ENCODE results near the gene SORCS2.

Gene SORCS2

GRCh38 chr4:7262134-7262533 lies 69.8 kb downstream of the SORCS2 start:
- no peaks in the 10 kb centered on the region for H3K36me3 ChIP-seq (ENCODE audit: insufficient read depth, low read length)
- WGBS, result 96% methylated on average over 1 of the region's 1 CpG
- H3K9ac ChIP-seq (ENCODE audit: low read depth, low read length), result no peak overlapping the region
- H3K27me3 ChIP-seq (ENCODE audit: insufficient read depth, low read length), result no peaks in the 10 kb centered on the region
- H3K4me3 ChIP-seq (ENCODE audit: low read length), result no peak overlapping the region
- H3K4me1 ChIP-seq (ENCODE audit: insufficient read depth, low read length), result peaks cover 8% of the 10 kb centered on the region; the same call in 1 of the 2 replicates
- no peaks in the 10 kb centered on the region for H3K9me3 ChIP-seq (ENCODE audit: insufficient read depth, low read depth, low read length)
- no peak overlapping the region for H3K27ac ChIP-seq (ENCODE audit: low read depth, low read length)

DNA sequence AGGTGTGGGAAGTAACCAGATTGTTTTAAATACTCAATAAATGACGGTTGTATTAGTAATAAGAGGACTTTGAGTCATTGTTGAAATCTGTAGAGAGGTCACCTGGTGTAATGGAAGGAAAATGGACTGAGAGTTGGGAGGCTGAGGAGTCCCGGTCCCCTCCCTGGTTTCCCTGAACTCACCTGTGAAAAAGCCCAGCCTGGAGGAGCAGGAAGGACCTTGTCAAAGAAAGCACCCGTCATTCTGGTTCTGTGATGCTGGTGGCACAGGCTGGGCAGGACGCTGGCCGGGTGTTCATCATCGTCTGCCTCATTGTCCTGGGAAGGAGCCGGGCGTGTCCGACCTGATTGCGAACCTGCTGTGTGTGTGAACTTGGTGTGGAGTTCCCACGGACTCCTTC lies 70.8 kb downstream of the SORCS2 start:
- WGBS, result 94% methylated on average over 11 of the region's 11 CpGs
- H3K4me3 ChIP-seq (ENCODE audit: low read length), result no peak overlapping the region

GRCh38 chr4:7264694-7265093 lies 72.4 kb downstream of the SORCS2 start:
- 86% methylated on average over 11 of the region's 11 CpGs for WGBS
- no peaks in the 10 kb centered on the region for H3K27me3 ChIP-seq (ENCODE audit: insufficient read depth, low read length)
- no peaks in the 10 kb centered on the region for H3K36me3 ChIP-seq (ENCODE audit: insufficient read depth, low read length)
- peaks cover 8% of the 10 kb centered on the region; the same call in 1 of the 2 replicates for H3K4me1 ChIP-seq (ENCODE audit: insufficient read depth, low read length)
- H3K9ac ChIP-seq (ENCODE audit: low read depth, low read length), result no peak overlapping the region
- H3K4me3 ChIP-seq (ENCODE audit: low read length), result no peak overlapping the region
- no peaks in the 10 kb centered on the region for H3K9me3 ChIP-seq (ENCODE audit: insufficient read depth, low read depth, low read length)
- H3K27ac ChIP-seq (ENCODE audit: low read depth, low read length), result no peak overlapping the region

More for the DNA sequence above, 70.8 kb downstream of the SORCS2 start:
- Histone ChIP-seq H3K27me3 (ENCODE audit: insufficient read depth, low read length) (no peaks in the 10 kb centered on the region), H3K4me1 (ENCODE audit: insufficient read depth, low read length) (peaks cover 8% of the 10 kb centered on the region; the same call in 1 of the 2 replicates), H3K27ac (ENCODE audit: low read depth, low read length) (no peak overlapping the region), H3K9me3 (ENCODE audit: insufficient read depth, low read depth, low read length) (no peaks in the 10 kb centered on the region), H3K9ac (ENCODE audit: low read depth, low read length) (no peak overlapping the region), H3K36me3 (ENCODE audit: insufficient read depth, low read length) (no peaks in the 10 kb centered on the region)

- Histone ChIP-seq H3K27me3 (ENCODE audit: insufficient read depth, low read length) (no peaks in the 10 kb centered on the region), H3K36me3 (ENCODE audit: insufficient read depth, low read length) (no peaks in the 10 kb centered on the region), H3K4me1 (ENCODE audit: insufficient read depth, low read length) (peaks cover 8% of the 10 kb centered on the region; the same call in 1 of the 2 replicates), H3K9me3 (ENCODE audit: insufficient read depth, low read depth, low read length) (no peaks in the 10 kb centered on the region), H3K9ac (ENCODE audit: low read depth, low read length) (no peak overlapping the region), H3K27ac (ENCODE audit: low read depth, low read length) (no peak overlapping the region), H3K4me3 (ENCODE audit: low read length) (no peak overlapping the region)
- WGBS, result 40% methylated on average over 18 of the region's 18 CpGs
Observed at GRCh38 chr4:7266525-7267292, 74.4 kb downstream of the SORCS2 start.

DNA sequence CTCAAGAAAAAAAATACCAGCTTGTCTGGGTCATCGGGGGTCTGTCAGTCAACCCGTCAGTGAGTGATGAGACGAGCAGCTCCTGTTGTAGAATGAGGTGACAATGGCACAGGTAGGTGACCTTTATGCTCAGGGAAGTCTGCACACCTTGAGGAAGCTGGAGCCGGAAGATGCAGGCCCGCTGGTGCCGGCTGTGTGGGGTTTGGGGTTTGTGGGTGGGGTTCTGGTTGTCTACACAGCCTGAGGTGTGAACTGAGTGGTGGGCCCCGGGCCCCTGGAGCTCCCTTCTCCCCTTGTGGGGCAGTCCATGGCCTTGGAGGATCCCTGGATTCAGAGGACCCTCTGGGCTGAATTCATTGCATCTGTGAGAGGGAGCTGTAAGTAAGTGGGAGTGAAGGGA lies 75.5 kb downstream of the SORCS2 start:
- Histone ChIP-seq H3K4me3 (ENCODE audit: low read length) (no peak overlapping the region), H3K36me3 (ENCODE audit: insufficient read depth, low read length) (no peaks in the 10 kb centered on the region), H3K4me1 (ENCODE audit: insufficient read depth, low read length) (peaks cover 8% of the 10 kb centered on the region; the same call in 1 of the 2 replicates), H3K9me3 (ENCODE audit: insufficient read depth, low read depth, low read length) (no peaks in the 10 kb centered on the region), H3K27me3 (ENCODE audit: insufficient read depth, low read length) (no peaks in the 10 kb centered on the region), H3K27ac (ENCODE audit: low read depth, low read length) (no peak overlapping the region), H3K9ac (ENCODE audit: low read depth, low read length) (no peak overlapping the region)
- 93% methylated on average over 7 of the region's 7 CpGs for WGBS

GRCh38 chr4:7268941-7269340 lies 76.6 kb downstream of the SORCS2 start:
- Histone ChIP-seq H3K27me3 (ENCODE audit: insufficient read depth, low read length) (no peaks in the 10 kb centered on the region), H3K4me3 (ENCODE audit: low read length) (no peak overlapping the region)
- 94% methylated on average over 10 of the region's 10 CpGs for WGBS

DNA sequence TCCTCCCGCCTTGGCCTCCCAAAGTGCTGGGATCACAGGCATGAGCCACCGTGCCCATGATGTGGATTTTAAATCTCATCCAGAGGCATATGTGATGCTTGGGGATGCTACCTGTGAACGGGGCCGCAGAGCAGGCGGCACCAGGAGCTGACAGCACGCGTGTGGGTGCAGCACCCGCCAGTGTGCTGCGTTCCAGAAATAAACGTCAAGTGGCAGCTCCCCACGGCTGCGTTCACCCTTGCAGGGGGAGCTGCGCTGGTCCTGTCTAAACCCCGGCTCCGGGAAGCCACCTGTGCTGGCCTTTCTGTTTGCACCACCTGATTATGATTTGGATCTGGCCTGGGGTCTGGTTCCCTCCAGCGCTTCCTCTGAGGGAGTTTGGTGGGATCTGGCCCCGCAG lies 77.8 kb downstream of the SORCS2 start:
- Histone ChIP-seq H3K27ac (ENCODE audit: low read depth, low read length) (no peak overlapping the region), H3K9ac (ENCODE audit: low read depth, low read length) (no peak overlapping the region), H3K27me3 (ENCODE audit: insufficient read depth, low read length) (no peaks in the 10 kb centered on the region), H3K4me1 (ENCODE audit: insufficient read depth, low read length) (peaks cover 8% of the 10 kb centered on the region; the same call in 1 of the 2 replicates), H3K4me3 (ENCODE audit: low read length) (no peak overlapping the region), H3K9me3 (ENCODE audit: insufficient read depth, low read depth, low read length) (no peaks in the 10 kb centered on the region), H3K36me3 (ENCODE audit: insufficient read depth, low read length) (no peaks in the 10 kb centered on the region)
- 96% methylated on average over 17 of the region's 17 CpGs for WGBS

More at GRCh38 chr4:7268941-7269340, 76.6 kb downstream of the SORCS2 start:
- peaks cover 8% of the 10 kb centered on the region; the same call in 1 of the 2 replicates for H3K4me1 ChIP-seq (ENCODE audit: insufficient read depth, low read length)
- no peaks in the 10 kb centered on the region for H3K9me3 ChIP-seq (ENCODE audit: insufficient read depth, low read depth, low read length)
- H3K27ac ChIP-seq (ENCODE audit: low read depth, low read length), result no peak overlapping the region
- no peak overlapping the region for H3K9ac ChIP-seq (ENCODE audit: low read depth, low read length)
- no peaks in the 10 kb centered on the region for H3K36me3 ChIP-seq (ENCODE audit: insufficient read depth, low read length)

- Histone ChIP-seq H3K4me3 (ENCODE audit: low read length) (no peak overlapping the region), H3K9ac (ENCODE audit: low read depth, low read length) (no peak overlapping the region), H3K27me3 (ENCODE audit: insufficient read depth, low read length) (no peaks in the 10 kb centered on the region), H3K4me1 (ENCODE audit: insufficient read depth, low read length) (no peaks in the 10 kb centered on the region), H3K9me3 (ENCODE audit: insufficient read depth, low read depth, low read length) (no peaks in the 10 kb centered on the region), H3K36me3 (ENCODE audit: insufficient read depth, low read length) (no peaks in the 10 kb centered on the region), H3K27ac (ENCODE audit: low read depth, low read length) (no peak overlapping the region)
- 92% methylated on average over 10 of the region's 10 CpGs for WGBS
Observed at GRCh38 chr4:7272404-7272803, 80.1 kb downstream of the SORCS2 start.

DNA sequence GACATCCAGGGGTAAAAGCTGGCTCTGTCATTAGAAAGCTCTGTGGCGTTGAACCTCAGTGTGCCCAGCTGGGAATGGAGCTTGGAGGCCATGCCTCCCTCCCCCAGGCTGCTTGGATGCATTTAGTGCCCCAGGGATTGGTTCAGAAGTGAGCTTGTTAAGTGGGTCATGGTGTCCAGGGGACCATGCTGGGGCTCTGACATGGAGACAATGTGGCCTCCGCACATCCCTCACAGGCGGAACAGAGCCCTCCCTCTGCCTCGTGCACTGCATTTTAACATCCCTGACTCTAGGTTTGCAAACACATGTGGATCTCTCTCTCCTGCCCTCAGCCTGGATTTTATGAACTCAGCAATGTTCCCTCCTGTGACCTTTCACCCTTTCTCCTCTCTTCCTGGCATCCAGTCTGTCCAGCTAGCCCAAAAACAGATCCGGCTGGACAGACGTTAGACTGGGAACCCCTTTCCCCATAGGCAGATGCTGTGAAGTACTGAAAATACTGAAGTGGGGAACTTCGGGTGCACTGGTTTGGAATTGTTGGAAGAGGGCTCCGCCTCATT lies 81.5 kb downstream of the SORCS2 start:
- Histone ChIP-seq H3K9ac (ENCODE audit: low read depth, low read length) (no peak overlapping the region), H3K27me3 (ENCODE audit: insufficient read depth, low read length) (no peaks in the 10 kb centered on the region), H3K4me1 (ENCODE audit: insufficient read depth, low read length) (no peaks in the 10 kb centered on the region), H3K27ac (ENCODE audit: low read depth, low read length) (no peak overlapping the region), H3K4me3 (ENCODE audit: low read length) (no peak overlapping the region), H3K36me3 (ENCODE audit: insufficient read depth, low read length) (no peaks in the 10 kb centered on the region), H3K9me3 (ENCODE audit: insufficient read depth, low read depth, low read length) (no peaks in the 10 kb centered on the region)
- 91% methylated on average over 8 of the region's 8 CpGs for WGBS

DNA sequence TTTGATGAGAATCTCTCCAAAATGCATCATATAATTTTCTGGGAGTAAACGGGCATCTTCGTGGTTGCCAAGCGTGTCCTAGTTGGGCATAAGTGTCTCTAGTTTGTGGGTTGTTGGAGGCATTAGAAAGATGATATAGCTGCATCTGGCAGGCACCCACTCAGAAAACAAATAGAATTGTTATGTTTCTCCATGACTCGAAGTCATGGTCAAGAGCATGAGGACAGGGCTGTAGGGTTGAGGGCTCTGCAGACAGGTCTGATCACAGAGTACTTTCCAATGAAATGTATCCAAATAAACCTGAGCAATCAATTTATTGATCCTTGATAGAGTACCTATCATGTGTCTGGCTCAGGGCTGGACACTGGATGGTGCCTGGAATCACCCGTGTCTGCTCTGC lies 82.7 kb downstream of the SORCS2 start:
- H3K4me1 ChIP-seq (ENCODE audit: insufficient read depth, low read length), result peaks cover 3% of the 10 kb centered on the region; the same call in 1 of the 2 replicates
- no peaks in the 10 kb centered on the region for H3K9me3 ChIP-seq (ENCODE audit: insufficient read depth, low read depth, low read length)
- H3K27me3 ChIP-seq (ENCODE audit: insufficient read depth, low read length), result no peaks in the 10 kb centered on the region
- no peak overlapping the region for H3K9ac ChIP-seq (ENCODE audit: low read depth, low read length)
- no peak overlapping the region for H3K27ac ChIP-seq (ENCODE audit: low read depth, low read length)
- WGBS, result 96% methylated on average over 5 of the region's 5 CpGs
- H3K36me3 ChIP-seq (ENCODE audit: insufficient read depth, low read length), result no peaks in the 10 kb centered on the region
- H3K4me3 ChIP-seq (ENCODE audit: low read length), result no peak overlapping the region

- Histone ChIP-seq H3K9ac (ENCODE audit: low read depth, low read length) (no peak overlapping the region), H3K9me3 (ENCODE audit: insufficient read depth, low read depth, low read length) (no peaks in the 10 kb centered on the region), H3K27me3 (ENCODE audit: insufficient read depth, low read length) (no peaks in the 10 kb centered on the region), H3K36me3 (ENCODE audit: insufficient read depth, low read length) (no peaks in the 10 kb centered on the region), H3K4me3 (ENCODE audit: low read length) (no peak overlapping the region), H3K27ac (ENCODE audit: low read depth, low read length) (no peak overlapping the region), H3K4me1 (ENCODE audit: insufficient read depth, low read length) (peaks cover 3% of the 10 kb centered on the region; the same call in 1 of the 2 replicates)
- 88% methylated on average over 13 of the region's 13 CpGs for WGBS
Observed at GRCh38 chr4:7275490-7276154, 83.3 kb downstream of the SORCS2 start.

Measured in HUES64 (cell line).